Liver (tissue), 9 donors: ENCODE measurements around the gene TFF2. TPM values are rescaled to one million over a fixed set of nuclear protein-coding genes. Genes with fewer than 3 reads are reported as not detected.

Source experiments
- DNase-seq: peaks from one replicate; pipeline ENCODE4 v3.0.0-alpha.2; 2017; ENCODE audit warnings: low spot score
- H3K27ac ChIP-seq, 2 donors: one replicate each; pipeline ENCODE4 v1.7.0; 2013; ENCODE audit warnings: inconsistent platforms in 2 of 2, low read length in 2 of 2, control low read depth in 1 of 2, low read depth in 1 of 2, mild to moderate bottlenecking in 1 of 2
- H3K27me3 ChIP-seq, 4 donors: one replicate each; pipeline versions ENCODE4 v1.6.1 to v1.7.0; 2013; ENCODE audit warnings: low read length in 3 of 4, inconsistent platforms in 1 of 4, mild to moderate bottlenecking in 1 of 4, moderate library complexity in 1 of 4; ENCODE audit not compliant: control insufficient read depth in 4 of 4, insufficient read depth in 4 of 4
- H3K36me3 ChIP-seq, 4 donors: one replicate each; pipeline versions ENCODE4 v1.6.1 to v1.7.0; 2013; ENCODE audit warnings: low read length in 3 of 4, mild to moderate bottlenecking in 3 of 4, low read depth in 1 of 4, moderate library complexity in 1 of 4; ENCODE audit not compliant: control insufficient read depth in 4 of 4, insufficient read depth in 3 of 4
- H3K4me1 ChIP-seq, 4 donors: one replicate each; pipeline versions ENCODE4 v1.6.1 to v1.7.0; 2013; ENCODE audit warnings: low read length in 3 of 4, mild to moderate bottlenecking in 3 of 4, moderate library complexity in 1 of 4; ENCODE audit not compliant: control insufficient read depth in 4 of 4, insufficient read depth in 4 of 4
- H3K4me3 ChIP-seq, 3 donors: one replicate each; pipeline versions ENCODE4 v1.6.1 to v1.7.0; 2013; ENCODE audit warnings: low read length in 3 of 3, control low read depth in 1 of 3, low read depth in 1 of 3, mild to moderate bottlenecking in 1 of 3
- H3K9ac ChIP-seq, 2 donors: one replicate each; pipeline ENCODE4 v1.7.0; 2013; ENCODE audit warnings: low read length in 2 of 2, mild to moderate bottlenecking in 2 of 2, moderate library complexity in 2 of 2, control low read depth in 1 of 2, low read depth in 1 of 2
- H3K9me3 ChIP-seq, 4 donors: one replicate each; pipeline versions ENCODE4 v1.6.1 to v1.7.0; 2013; ENCODE audit warnings: low read length in 3 of 4; ENCODE audit not compliant: control insufficient read depth in 4 of 4
- FOXA1 ChIP-seq: IDR thresholded peaks from 2 replicates; pipeline ENCODE4 v1.6.1; 2016; ENCODE audit warnings: antibody characterized with exemption
- FOXA2 ChIP-seq: IDR thresholded peaks from 2 replicates; pipeline ENCODE4 v1.6.1; 2016; ENCODE audit warnings: antibody characterized with exemption
- GABPA ChIP-seq, 2 donors: IDR thresholded peaks in 1 of 2; conservative IDR thresholded peaks in 1 of 2; 2 replicates each; pipeline ENCODE4 v1.6.1; 2016; ENCODE audit warnings: antibody characterized with exemption in 2 of 2, mild to moderate bottlenecking in 1 of 2, moderate library complexity in 1 of 2
- HNF4A ChIP-seq, 2 donors: conservative IDR thresholded peaks; 2 replicates each; pipeline ENCODE4 v1.6.1; 2016; ENCODE audit warnings: antibody characterized with exemption in 2 of 2, mild to moderate bottlenecking in 2 of 2
- HNF4G ChIP-seq: IDR thresholded peaks from 2 replicates; pipeline ENCODE4 v1.6.1; 2016; ENCODE audit warnings: antibody characterized with exemption
- JUND ChIP-seq, 2 donors: IDR thresholded peaks; 2 replicates each; pipeline ENCODE4 v1.6.1; 2016; ENCODE audit warnings: antibody characterized with exemption in 2 of 2
- NR2F2 ChIP-seq: IDR thresholded peaks from 2 replicates; pipeline ENCODE4 v1.6.1; 2016; ENCODE audit warnings: antibody characterized with exemption
- RAD21 ChIP-seq, 2 donors: IDR thresholded peaks; 2 replicates each; pipeline ENCODE4 v1.6.1; 2016; ENCODE audit warnings: antibody characterized with exemption in 2 of 2, mild to moderate bottlenecking in 2 of 2
- SP1 ChIP-seq: IDR thresholded peaks from 2 replicates; pipeline ENCODE4 v1.6.1; 2018; ENCODE audit warnings: antibody characterized with exemption, mild to moderate bottlenecking
- TAF1 ChIP-seq: conservative IDR thresholded peaks from 2 replicates; pipeline ENCODE4 v1.6.1; 2016; ENCODE audit warnings: antibody characterized with exemption, mild to moderate bottlenecking
- YY1 ChIP-seq: IDR thresholded peaks from 2 replicates; pipeline ENCODE4 v1.6.1; 2016; ENCODE audit warnings: antibody characterized with exemption, mild to moderate bottlenecking
- WGBS: extraction: QIAGEN DNeasy Blood & Tissue Kit; methylation state at CpG from one replicate; pipeline ENCODE4 v1.1.7; 2013; 5-methylcytosine and 5-hydroxymethylcytosine counted together
- polyA plus RNA-seq, 2 donors: library from polyadenylated mRNA; stranded (reverse) in 1 of 2; unstranded in 1 of 2; fragments of 200-250 nt in 1 of 2; fragments of >200 nt in 1 of 2; fragmentation: Nextera tagmentation in 1 of 2; extraction: Ambion mirVana in 1 of 2; gene quantifications; one replicate each; pipeline versions ENCODE4 v1.2.1 to v1.2.3, GENCODE V29; 2013 to 2015
- total RNA-seq, 2 donors: library from RNA; depleted of rRNA; stranded (reverse); fragments of >200 nt; gene quantifications; one replicate each; pipeline ENCODE4 v1.2.3, GENCODE V29; 2014
- TF ChIP-seq, protein P1 (sequence below): fragments of 150-350 bp; IDR thresholded peaks from 2 replicates; pipeline ENCODE4 v1.5.1; 2017; ENCODE audit warnings: improper control_type of control experiment, low read depth, low read length; ENCODE audit not compliant: missing input control
- TF ChIP-seq, protein P2 (sequence below): IDR thresholded peaks from 2 replicates; pipeline ENCODE4 v1.6.1; 2016; ENCODE audit warnings: antibody characterized with exemption
- TF ChIP-seq, protein P3 (sequence below): IDR thresholded peaks from 2 replicates; pipeline ENCODE4 v1.6.1; 2016; ENCODE audit warnings: antibody characterized with exemption
- TF ChIP-seq, protein P4 (sequence below): IDR thresholded peaks from 2 replicates; pipeline ENCODE4 v1.6.1; 2016; ENCODE audit warnings: antibody characterized with exemption, mild to moderate bottlenecking
- donor health status: healthy.
- donor health status: healthy.
- donor health status: healthy.
- donor health status: healthy.
- donor health status: healthy.

Gene TFF2
- total and polyA plus RNA-seq, 4 donors = 1.0 TPM; not detected in 3

DNA sequence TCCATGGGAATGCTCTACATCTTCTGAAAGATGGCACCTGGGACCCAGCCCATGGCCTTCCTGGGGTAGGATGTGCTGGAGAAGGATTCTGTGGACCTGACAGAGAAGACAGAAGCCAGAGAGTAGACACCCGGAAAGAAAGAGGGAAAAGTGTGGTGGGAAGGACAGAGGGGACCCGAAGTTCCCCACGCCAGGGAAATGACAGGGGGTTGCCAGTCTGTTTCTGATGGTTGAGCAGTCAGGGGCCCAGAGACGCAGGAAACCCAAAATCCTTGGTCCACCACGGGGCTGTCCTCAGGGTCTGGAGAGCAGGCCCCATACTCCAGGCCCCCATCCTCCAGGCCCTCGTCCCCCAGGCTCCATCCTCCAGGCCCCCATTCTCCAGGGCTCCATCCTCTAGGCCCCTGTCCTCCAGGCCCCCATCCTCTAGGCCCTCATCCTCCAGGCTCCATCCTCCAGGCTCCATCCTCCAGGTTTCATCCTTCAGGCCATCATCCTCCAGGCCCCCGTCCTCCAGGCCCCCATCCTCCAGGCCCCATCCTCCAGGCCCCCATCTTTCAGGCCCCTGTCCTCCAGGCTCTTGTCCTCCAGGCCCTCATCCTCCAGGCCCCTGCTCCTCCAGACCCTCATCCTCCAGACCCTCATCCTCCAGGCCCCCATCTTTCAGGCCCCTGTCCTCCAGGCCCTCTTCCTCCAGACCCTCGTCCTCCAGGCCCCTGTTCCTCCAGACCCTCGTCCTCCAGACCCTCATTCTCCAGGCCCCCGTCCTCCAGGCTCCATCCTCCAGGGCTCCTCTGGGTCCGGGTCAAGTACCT is 1.0 kb upstream of the TFF2 start:
- Histone ChIP-seq H3K9me3 (peaks cover 0 to 1% (median 0%) of the 10 kb centered on the region in 4 donors), H3K27ac (no peak overlapping the region), H3K27me3 (peaks cover 0 to 9% (median 0%) of the 10 kb centered on the region in 4 donors), H3K4me3 (no peak overlapping the region), H3K9ac (no peak overlapping the region), H3K4me1 (no peaks in the 10 kb centered on the region), H3K36me3 (no peaks in the 10 kb centered on the region)
- 76% methylated on average over 11 of the region's 11 CpGs for WGBS
- no peak for DNase-seq
- TF ChIP-seq TAF1 = no peak
- no peak for TF ChIP-seq JUND (IDR thresholded peaks at IDR 0.05)
- no peak for TF ChIP-seq SP1
- TF ChIP-seq GABPA (IDR thresholded peaks at IDR 0.05 in 1 of 2, conservative IDR thresholded peaks at IDR 0.05 in 1 of 2) = no peak
- TF ChIP-seq FOXA2 = no peak
- TF ChIP-seq FOXA1 = no peak
- TF ChIP-seq, protein P1, sequence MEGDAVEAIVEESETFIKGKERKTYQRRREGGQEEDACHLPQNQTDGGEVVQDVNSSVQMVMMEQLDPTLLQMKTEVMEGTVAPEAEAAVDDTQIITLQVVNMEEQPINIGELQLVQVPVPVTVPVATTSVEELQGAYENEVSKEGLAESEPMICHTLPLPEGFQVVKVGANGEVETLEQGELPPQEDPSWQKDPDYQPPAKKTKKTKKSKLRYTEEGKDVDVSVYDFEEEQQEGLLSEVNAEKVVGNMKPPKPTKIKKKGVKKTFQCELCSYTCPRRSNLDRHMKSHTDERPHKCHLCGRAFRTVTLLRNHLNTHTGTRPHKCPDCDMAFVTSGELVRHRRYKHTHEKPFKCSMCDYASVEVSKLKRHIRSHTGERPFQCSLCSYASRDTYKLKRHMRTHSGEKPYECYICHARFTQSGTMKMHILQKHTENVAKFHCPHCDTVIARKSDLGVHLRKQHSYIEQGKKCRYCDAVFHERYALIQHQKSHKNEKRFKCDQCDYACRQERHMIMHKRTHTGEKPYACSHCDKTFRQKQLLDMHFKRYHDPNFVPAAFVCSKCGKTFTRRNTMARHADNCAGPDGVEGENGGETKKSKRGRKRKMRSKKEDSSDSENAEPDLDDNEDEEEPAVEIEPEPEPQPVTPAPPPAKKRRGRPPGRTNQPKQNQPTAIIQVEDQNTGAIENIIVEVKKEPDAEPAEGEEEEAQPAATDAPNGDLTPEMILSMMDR = no peak

DNA sequence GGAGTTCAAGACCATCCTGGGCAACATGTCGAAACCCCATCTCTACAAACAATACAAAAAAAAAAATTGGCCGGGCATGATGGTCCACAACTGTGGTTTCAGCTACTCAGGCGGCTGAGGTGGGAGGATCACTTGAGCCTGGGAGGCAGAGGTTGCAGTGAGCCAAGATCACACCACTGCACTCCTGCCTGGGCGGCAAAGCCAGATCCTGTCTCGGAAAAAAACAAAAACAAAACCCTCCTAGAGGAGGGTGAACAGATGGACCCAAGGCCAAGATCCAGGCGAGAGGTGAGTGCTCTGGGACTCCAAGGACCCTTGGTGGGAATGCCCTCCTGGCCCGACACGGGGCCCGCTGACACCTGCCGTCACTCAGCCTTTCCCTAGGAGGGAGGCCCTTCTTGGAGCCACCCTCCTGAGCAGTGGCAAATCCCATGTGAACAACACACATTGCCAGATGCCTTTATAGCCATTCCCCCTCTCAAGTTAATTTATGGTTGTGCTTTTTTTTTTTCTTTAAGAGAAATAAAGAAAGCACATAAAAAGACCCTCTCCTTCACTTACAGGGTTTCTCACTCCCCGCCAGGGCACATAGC is 380 bp downstream of the TFF2 start:
- WGBS = 70% methylated on average over 11 of the region's 11 CpGs
- H3K36me3 ChIP-seq = no peaks in the 10 kb centered on the region
- no peak overlapping the region for H3K27ac ChIP-seq
- no peak for TF ChIP-seq YY1
- TF ChIP-seq, protein P2, sequence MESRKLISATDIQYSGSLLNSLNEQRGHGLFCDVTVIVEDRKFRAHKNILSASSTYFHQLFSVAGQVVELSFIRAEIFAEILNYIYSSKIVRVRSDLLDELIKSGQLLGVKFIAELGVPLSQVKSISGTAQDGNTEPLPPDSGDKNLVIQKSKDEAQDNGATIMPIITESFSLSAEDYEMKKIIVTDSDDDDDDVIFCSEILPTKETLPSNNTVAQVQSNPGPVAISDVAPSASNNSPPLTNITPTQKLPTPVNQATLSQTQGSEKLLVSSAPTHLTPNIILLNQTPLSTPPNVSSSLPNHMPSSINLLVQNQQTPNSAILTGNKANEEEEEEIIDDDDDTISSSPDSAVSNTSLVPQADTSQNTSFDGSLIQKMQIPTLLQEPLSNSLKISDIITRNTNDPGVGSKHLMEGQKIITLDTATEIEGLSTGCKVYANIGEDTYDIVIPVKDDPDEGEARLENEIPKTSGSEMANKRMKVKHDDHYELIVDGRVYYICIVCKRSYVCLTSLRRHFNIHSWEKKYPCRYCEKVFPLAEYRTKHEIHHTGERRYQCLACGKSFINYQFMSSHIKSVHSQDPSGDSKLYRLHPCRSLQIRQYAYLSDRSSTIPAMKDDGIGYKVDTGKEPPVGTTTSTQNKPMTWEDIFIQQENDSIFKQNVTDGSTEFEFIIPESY = no peak
- H3K4me3 ChIP-seq = no peak overlapping the region
- H3K9ac ChIP-seq = no peak overlapping the region
- DNase-seq = no peak
- H3K27me3 ChIP-seq = peaks cover 0 to 9% (median 0%) of the 10 kb centered on the region in 4 donors
- H3K4me1 ChIP-seq = no peaks in the 10 kb centered on the region
- H3K9me3 ChIP-seq = no peaks in the 10 kb centered on the region

DNA sequence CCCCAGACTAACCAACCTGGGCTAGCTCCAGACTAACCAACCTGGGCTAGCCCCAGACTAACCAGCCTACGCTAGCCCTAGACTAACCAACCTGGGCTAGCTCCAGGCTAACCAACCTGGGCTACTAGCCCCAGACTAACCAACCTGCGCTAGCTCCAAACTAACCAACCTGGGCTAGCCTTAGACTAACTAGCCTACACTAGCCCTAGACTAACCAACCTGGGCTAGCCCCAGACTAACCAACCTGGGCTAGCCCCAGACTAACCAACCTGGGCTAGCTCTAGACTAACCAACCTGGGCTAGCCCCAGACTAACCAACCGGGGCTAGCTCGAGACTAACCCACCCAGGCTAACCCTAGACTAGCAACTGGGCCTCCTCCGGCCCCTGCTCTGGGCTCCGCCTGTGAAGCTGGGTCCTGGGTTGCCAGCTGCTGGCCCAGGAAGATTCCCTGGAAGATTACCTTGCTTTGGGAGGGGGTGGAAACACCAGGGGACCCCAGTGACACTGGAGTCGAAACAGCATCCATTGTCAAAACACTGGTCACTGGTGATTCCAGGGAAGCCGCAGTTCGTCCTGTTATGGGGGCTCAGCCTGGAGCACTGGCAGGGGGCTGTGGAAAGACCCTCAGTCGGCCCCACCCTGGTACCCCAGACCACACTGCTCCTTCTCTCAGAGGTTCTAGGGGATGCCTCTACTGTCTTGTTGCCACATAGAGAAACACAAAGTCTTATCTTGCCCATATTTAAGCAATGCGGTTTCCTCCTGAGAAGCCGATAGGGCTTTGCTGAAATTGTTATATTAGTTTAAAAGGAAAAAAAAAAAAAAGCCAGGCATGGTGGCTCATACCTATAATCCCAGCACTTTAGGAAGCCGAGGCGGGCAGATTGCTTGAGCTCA is 1.1 kb downstream of the TFF2 start:
- no peak overlapping the region for H3K4me3 ChIP-seq

More for the DNA sequence above, 1.1 kb downstream of the TFF2 start:
- no peak overlapping the region for H3K27ac ChIP-seq
- TF ChIP-seq RAD21 (IDR thresholded peaks at IDR 0.05) (no peak), FOXA2 (no peak), JUND (IDR thresholded peaks at IDR 0.05) (no peak), HNF4G (no peak), NR2F2 (no peak), GABPA (IDR thresholded peaks at IDR 0.05 in 1 of 2, conservative IDR thresholded peaks at IDR 0.05 in 1 of 2) (no peak), HNF4A (conservative IDR thresholded peaks at IDR 0.05) (no peak)
- TF ChIP-seq, protein P3, sequence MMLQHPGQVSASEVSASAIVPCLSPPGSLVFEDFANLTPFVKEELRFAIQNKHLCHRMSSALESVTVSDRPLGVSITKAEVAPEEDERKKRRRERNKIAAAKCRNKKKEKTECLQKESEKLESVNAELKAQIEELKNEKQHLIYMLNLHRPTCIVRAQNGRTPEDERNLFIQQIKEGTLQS = no peak
- TF ChIP-seq, protein P2 = no peak
- TF ChIP-seq, protein P4, sequence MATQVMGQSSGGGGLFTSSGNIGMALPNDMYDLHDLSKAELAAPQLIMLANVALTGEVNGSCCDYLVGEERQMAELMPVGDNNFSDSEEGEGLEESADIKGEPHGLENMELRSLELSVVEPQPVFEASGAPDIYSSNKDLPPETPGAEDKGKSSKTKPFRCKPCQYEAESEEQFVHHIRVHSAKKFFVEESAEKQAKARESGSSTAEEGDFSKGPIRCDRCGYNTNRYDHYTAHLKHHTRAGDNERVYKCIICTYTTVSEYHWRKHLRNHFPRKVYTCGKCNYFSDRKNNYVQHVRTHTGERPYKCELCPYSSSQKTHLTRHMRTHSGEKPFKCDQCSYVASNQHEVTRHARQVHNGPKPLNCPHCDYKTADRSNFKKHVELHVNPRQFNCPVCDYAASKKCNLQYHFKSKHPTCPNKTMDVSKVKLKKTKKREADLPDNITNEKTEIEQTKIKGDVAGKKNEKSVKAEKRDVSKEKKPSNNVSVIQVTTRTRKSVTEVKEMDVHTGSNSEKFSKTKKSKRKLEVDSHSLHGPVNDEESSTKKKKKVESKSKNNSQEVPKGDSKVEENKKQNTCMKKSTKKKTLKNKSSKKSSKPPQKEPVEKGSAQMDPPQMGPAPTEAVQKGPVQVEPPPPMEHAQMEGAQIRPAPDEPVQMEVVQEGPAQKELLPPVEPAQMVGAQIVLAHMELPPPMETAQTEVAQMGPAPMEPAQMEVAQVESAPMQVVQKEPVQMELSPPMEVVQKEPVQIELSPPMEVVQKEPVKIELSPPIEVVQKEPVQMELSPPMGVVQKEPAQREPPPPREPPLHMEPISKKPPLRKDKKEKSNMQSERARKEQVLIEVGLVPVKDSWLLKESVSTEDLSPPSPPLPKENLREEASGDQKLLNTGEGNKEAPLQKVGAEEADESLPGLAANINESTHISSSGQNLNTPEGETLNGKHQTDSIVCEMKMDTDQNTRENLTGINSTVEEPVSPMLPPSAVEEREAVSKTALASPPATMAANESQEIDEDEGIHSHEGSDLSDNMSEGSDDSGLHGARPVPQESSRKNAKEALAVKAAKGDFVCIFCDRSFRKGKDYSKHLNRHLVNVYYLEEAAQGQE = no peak
- no peaks in the 10 kb centered on the region for H3K4me1 ChIP-seq
- 83% methylated on average over 14 of the region's 14 CpGs for WGBS
- H3K27me3 ChIP-seq = peaks cover 0 to 9% (median 0%) of the 10 kb centered on the region in 4 donors
- DNase-seq = no peak
- no peaks in the 10 kb centered on the region for H3K36me3 ChIP-seq
- no peaks in the 10 kb centered on the region for H3K9me3 ChIP-seq
- no peak overlapping the region for H3K9ac ChIP-seq
